ENCODE measurements around the gene LRRC7.

- TF ChIP-seq SUZ12 (IDR thresholded peaks at IDR 0.05; ENCODE audit: extremely low read depth, insufficient read depth, insufficient read length) (no peak), YY1 (IDR thresholded peaks at IDR 0.05; ENCODE audit: insufficient read depth, insufficient read length) (no peak)
Observed at GRCh38 chr1:69738458-69739250, 170.9 kb downstream of the LRRC7 start.
